ENCODE results near the gene C19orf81. TPM values are rescaled to one million over a fixed set of nuclear protein-coding genes. Genes with fewer than 3 reads are reported as not detected.

Gene C19orf81
- total and polyA plus RNA-seq, 9 of the 15 experiments (the other 6 are each of a cell fraction or from before 2014, with no cell fraction given) = 2.5 to 42.9 (median 33.0) TPM; not detected in 4

GRCh38 chr19:50702871-50703829 lies 53.9 kb downstream of the C19orf81 start (continued):
- TF ChIP-seq, protein P1, sequence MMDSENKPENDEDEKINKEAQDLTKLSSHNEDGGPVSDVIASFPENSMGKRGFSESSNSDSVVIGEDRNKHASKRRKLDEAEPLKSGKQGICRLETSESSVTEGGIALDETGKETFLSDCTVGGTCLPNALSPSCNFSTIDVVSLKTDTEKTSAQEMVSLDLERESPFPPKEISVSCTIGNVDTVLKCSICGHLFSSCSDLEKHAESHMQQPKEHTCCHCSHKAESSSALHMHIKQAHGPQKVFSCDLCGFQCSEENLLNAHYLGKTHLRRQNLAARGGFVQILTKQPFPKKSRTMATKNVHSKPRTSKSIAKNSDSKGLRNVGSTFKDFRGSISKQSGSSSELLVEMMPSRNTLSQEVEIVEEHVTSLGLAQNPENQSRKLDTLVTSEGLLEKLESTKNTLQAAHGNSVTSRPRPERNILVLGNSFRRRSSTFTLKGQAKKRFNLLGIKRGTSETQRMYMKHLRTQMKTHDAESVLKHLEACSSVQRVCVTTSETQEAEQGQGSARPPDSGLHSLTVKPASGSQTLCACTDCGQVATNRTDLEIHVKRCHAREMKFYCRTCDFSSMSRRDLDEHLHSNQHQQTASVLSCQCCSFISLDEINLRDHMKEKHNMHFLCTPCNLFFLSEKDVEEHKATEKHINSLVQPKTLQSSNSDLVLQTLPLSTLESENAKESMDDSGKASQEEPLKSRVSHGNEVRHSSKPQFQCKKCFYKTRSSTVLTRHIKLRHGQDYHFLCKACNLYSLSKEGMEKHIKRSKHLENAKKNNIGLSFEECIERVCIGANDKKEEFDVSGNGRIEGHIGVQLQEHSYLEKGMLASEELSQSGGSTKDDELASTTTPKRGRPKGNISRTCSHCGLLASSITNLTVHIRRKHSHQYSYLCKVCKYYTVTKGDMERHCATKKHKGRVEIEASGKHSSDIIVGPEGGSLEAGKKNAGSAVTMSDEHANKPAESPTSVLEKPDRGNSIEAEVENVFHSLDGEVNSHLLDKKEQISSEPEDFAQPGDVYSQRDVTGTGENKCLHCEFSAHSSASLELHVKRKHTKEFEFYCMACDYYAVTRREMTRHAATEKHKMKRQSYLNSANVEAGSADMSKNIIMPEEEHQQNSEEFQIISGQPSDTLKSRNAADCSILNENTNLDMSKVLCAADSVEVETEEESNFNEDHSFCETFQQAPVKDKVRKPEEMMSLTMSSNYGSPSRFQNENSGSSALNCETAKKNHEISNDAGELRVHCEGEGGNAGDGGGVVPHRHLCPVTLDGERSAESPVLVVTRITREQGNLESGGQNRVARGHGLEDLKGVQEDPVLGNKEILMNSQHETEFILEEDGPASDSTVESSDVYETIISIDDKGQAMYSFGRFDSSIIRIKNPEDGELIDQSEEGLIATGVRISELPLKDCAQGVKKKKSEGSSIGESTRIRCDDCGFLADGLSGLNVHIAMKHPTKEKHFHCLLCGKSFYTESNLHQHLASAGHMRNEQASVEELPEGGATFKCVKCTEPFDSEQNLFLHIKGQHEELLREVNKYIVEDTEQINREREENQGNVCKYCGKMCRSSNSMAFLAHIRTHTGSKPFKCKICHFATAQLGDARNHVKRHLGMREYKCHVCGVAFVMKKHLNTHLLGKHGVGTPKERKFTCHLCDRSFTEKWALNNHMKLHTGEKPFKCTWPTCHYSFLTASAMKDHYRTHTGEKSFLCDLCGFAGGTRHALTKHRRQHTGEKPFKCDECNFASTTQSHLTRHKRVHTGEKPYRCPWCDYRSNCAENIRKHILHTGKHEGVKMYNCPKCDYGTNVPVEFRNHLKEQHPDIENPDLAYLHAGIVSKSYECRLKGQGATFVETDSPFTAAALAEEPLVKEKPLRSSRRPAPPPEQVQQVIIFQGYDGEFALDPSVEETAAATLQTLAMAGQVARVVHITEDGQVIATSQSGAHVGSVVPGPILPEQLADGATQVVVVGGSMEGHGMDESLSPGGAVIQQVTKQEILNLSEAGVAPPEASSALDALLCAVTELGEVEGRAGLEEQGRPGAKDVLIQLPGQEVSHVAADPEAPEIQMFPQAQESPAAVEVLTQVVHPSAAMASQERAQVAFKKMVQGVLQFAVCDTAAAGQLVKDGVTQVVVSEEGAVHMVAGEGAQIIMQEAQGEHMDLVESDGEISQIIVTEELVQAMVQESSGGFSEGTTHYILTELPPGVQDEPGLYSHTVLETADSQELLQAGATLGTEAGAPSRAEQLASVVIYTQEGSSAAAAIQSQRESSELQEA (IDR thresholded peaks at IDR 0.05; ENCODE audit: low read depth) = no peak
- no peak for TF ChIP-seq TCF7 (IDR thresholded peaks at IDR 0.05; ENCODE audit: borderline replicate concordance)
- no peak for TF ChIP-seq RAD21 (CRISPR knock-in tag; conservative IDR thresholded peaks at IDR 0.05 in 1 of 2, IDR thresholded peaks at IDR 0.05 in 1 of 2)
- no peak for TF ChIP-seq ARID1B (IDR thresholded peaks at IDR 0.05)
- TF ChIP-seq, protein P2, sequence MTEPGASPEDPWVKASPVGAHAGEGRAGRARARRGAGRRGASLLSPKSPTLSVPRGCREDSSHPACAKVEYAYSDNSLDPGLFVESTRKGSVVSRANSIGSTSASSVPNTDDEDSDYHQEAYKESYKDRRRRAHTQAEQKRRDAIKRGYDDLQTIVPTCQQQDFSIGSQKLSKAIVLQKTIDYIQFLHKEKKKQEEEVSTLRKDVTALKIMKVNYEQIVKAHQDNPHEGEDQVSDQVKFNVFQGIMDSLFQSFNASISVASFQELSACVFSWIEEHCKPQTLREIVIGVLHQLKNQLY (CRISPR knock-in tag; conservative IDR thresholded peaks at IDR 0.05) = no peak
- TF ChIP-seq ELF1 (tag; IDR thresholded peaks at IDR 0.05) = no peak
- peak; percentile 30; the same call in 1 of the 2 replicates for TF ChIP-seq NFIC (IDR thresholded peaks at IDR 0.05)
- no peak for TF ChIP-seq HDAC6 (IDR thresholded peaks at IDR 0.05; ENCODE audit: low read depth, low read length)
- no peak for TF ChIP-seq SAFB2 (IDR thresholded peaks at IDR 0.05; ENCODE audit: borderline replicate concordance, low read depth, low read length, severe bottlenecking)
- TF ChIP-seq ZC3H8 (IDR thresholded peaks at IDR 0.05) = no peak
- peak; percentile 35; the same call in 1 of the 2 replicates for TF ChIP-seq FOSL1 (tag; conservative IDR thresholded peaks at IDR 0.05)
- no peak for TF ChIP-seq ZNF75A (CRISPR knock-in tag; IDR thresholded peaks at IDR 0.05)
- TF ChIP-seq, protein P3, sequence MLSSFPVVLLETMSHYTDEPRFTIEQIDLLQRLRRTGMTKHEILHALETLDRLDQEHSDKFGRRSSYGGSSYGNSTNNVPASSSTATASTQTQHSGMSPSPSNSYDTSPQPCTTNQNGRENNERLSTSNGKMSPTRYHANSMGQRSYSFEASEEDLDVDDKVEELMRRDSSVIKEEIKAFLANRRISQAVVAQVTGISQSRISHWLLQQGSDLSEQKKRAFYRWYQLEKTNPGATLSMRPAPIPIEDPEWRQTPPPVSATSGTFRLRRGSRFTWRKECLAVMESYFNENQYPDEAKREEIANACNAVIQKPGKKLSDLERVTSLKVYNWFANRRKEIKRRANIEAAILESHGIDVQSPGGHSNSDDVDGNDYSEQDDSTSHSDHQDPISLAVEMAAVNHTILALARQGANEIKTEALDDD (IDR thresholded peaks at IDR 0.05) = no peak
- TF ChIP-seq, protein P4, sequence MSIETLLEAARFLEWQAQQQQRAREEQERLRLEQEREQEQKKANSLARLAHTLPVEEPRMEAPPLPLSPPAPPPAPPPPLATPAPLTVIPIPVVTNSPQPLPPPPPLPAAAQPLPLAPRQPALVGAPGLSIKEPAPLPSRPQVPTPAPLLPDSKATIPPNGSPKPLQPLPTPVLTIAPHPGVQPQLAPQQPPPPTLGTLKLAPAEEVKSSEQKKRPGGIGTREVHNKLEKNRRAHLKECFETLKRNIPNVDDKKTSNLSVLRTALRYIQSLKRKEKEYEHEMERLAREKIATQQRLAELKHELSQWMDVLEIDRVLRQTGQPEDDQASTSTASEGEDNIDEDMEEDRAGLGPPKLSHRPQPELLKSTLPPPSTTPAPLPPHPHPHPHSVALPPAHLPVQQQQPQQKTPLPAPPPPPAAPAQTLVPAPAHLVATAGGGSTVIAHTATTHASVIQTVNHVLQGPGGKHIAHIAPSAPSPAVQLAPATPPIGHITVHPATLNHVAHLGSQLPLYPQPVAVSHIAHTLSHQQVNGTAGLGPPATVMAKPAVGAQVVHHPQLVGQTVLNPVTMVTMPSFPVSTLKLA (conservative IDR thresholded peaks at IDR 0.05) = no peak
- TF ChIP-seq DDX20 (tag; IDR thresholded peaks at IDR 0.05; ENCODE audit: low read depth) = no peak

Measured in K562 (cell line).